ENCODE data around the gene FLNA. TPM values are rescaled to one million over a fixed set of nuclear protein-coding genes. Genes with fewer than 3 reads are reported as not detected.
A peak's percentile ranks its signal among the peaks of the same experiment; 100 is the strongest.

The FLNA gene
- polyA plus RNA-seq, 2 of the 4 experiments (the other 2 are of a cell fraction), result 303 to 1,116 TPM

- TF ChIP-seq, protein P1, sequence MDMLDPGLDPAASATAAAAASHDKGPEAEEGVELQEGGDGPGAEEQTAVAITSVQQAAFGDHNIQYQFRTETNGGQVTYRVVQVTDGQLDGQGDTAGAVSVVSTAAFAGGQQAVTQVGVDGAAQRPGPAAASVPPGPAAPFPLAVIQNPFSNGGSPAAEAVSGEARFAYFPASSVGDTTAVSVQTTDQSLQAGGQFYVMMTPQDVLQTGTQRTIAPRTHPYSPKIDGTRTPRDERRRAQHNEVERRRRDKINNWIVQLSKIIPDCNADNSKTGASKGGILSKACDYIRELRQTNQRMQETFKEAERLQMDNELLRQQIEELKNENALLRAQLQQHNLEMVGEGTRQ (IDR thresholded peaks at IDR 0.05), result no peak
- TF ChIP-seq RFX5 (IDR thresholded peaks at IDR 0.05) (no peak), E2F6 (IDR thresholded peaks at IDR 0.05; ENCODE audit: borderline replicate concordance, low read depth) (no peak), HOXB13 (CRISPR knock-in tag; IDR thresholded peaks at IDR 0.05; ENCODE audit: low read depth) (no peak), FOSL2 (IDR thresholded peaks at IDR 0.05) (no peak), FOSL2 (CRISPR knock-in tag; IDR thresholded peaks at IDR 0.05) (no peak), GATA3 (IDR thresholded peaks at IDR 0.05; ENCODE audit: borderline replicate concordance) (no peak), PHF8 (IDR thresholded peaks at IDR 0.05; ENCODE audit: borderline replicate concordance, low read depth) (no peak)
Measured at GRCh38 chrX:154381271-154381670, 6.8 kb upstream of the FLNA start (continued).

DNA sequence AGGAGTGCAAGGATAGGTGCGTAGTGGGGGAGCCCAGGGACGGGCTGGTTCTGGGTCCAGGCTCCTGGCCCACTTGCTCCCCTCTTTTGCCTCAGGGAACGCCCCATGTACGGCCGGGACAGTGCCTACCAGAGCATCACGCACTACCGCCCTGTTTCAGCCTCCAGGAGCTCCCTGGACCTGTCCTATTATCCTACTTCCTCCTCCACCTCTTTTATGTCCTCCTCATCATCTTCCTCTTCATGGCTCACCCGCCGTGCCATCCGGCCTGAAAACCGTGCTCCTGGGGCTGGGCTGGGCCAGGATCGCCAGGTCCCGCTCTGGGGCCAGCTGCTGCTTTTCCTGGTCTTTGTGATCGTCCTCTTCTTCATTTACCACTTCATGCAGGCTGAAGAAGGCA, 6.4 kb upstream of the FLNA start:
- CTCF ChIA-PET, result no interaction called here
- WGBS (ENCODE audit: missing lambda C conversion rate), result 92% methylated on average over 14 of the region's 14 CpGs

DNA sequence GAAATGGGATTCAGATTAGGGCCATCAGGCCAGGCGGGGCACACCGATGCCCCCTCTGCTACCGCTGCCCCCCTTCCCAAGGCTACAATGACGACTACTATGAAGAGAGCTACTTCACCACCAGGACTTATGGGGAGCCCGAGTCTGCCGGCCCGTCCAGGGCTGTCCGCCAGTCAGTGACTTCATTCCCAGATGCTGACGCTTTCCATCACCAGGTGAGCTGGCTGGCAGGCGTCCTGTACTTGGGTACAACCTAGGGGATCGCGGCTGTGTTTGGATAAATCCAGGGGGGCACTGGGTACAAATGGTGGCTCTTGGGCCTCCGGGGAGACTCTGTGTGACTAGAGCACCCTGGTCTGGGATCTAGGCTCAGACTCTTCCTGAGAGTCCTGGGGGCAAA, 5.7 kb upstream of the FLNA start:
- TF ChIP-seq KDM1A (IDR thresholded peaks at IDR 0.05; ENCODE audit: low read depth), result no peak
- TF ChIP-seq ZSCAN20 (CRISPR knock-in tag; IDR thresholded peaks at IDR 0.05), result no peak
- TF ChIP-seq, protein P2, sequence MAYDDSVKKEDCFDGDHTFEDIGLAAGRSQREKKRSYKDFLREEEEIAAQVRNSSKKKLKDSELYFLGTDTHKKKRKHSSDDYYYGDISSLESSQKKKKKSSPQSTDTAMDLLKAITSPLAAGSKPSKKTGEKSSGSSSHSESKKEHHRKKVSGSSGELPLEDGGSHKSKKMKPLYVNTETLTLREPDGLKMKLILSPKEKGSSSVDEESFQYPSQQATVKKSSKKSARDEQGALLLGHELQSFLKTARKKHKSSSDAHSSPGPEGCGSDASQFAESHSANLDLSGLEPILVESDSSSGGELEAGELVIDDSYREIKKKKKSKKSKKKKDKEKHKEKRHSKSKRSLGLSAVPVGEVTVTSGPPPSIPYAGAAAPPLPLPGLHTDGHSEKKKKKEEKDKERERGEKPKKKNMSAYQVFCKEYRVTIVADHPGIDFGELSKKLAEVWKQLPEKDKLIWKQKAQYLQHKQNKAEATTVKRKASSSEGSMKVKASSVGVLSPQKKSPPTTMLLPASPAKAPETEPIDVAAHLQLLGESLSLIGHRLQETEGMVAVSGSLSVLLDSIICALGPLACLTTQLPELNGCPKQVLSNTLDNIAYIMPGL (CRISPR knock-in tag; IDR thresholded peaks at IDR 0.05; ENCODE audit: borderline replicate concordance), result no peak
- no peak for TF ChIP-seq RNF2 (IDR thresholded peaks at IDR 0.05; ENCODE audit: borderline replicate concordance, low read depth)
- no peak for TF ChIP-seq ZNF302 (CRISPR knock-in tag; IDR thresholded peaks at IDR 0.05)
- TF ChIP-seq FOXS1 (CRISPR knock-in tag; IDR thresholded peaks at IDR 0.05), result no peak
- no peak for TF ChIP-seq CBX8 (IDR thresholded peaks at IDR 0.05)
- TF ChIP-seq PHF8 (IDR thresholded peaks at IDR 0.05; ENCODE audit: borderline replicate concordance, low read depth), result no peak
- no peak for TF ChIP-seq CHD2 (IDR thresholded peaks at IDR 0.05; ENCODE audit: low read length, partially characterized antibody)
- TF ChIP-seq CBX2 (IDR thresholded peaks at IDR 0.05; ENCODE audit: borderline replicate concordance, low read depth), result no peak
- ChIA-PET POLR2A (interaction anchor here (1.6 kb wide), 1 partner anchor 9 kb away, joined by 11 read pairs; no protein-coding TSS in a partner anchor), CTCF (interaction anchor here (1.7 kb wide), 1 partner anchor 17 kb away, joined by 8 read pairs; no protein-coding TSS in a partner anchor)
- WGBS (ENCODE audit: missing lambda C conversion rate), result 63% methylated on average over 2 of the region's 13 CpGs
- H3K27ac ChIP-seq, result peak overlapping the region; percentile 86 to 96
- DNase-seq (ENCODE audit: low read depth in 1 of 2, low spot score in 1 of 2) (no peak), FAIRE-seq (no peak), ATAC-seq (no peak)
- no peaks in the 10 kb centered on the region for H3K9me3 ChIP-seq
- H3K4me1 ChIP-seq, result peaks cover 27% of the 10 kb centered on the region
- H3K4me3 ChIP-seq, result peak overlapping the region; percentile 91
- H3K4me2 ChIP-seq, result peak overlapping the region; percentile 98

More for the DNA sequence above, 6.4 kb upstream of the FLNA start:
- POLR2A ChIA-PET, result no interaction called here
- H3K9me3 ChIP-seq, result no peaks in the 10 kb centered on the region
- peaks cover 23% of the 10 kb centered on the region for H3K4me1 ChIP-seq
- ATAC-seq (no peak), DNase-seq (ENCODE audit: low read depth in 1 of 2, low spot score in 1 of 2) (no peak), FAIRE-seq (no peak)
- H3K4me3 ChIP-seq, result peak overlapping the region; percentile 91; the same call in 2 of the 3 replicates
- TF ChIP-seq RNF2 (IDR thresholded peaks at IDR 0.05; ENCODE audit: borderline replicate concordance, low read depth), result no peak
- TF ChIP-seq RAD21 (conservative IDR thresholded peaks at IDR 0.05 in 1 of 2, IDR thresholded peaks at IDR 0.05 in 1 of 2), result no peak
- TF ChIP-seq CBX2 (IDR thresholded peaks at IDR 0.05; ENCODE audit: borderline replicate concordance, low read depth), result no peak
- no peak for TF ChIP-seq POLR2A (IDR thresholded peaks at IDR 0.05; ENCODE audit: low read length)
- TF ChIP-seq NFE2L2 (conservative IDR thresholded peaks at IDR 0.05; ENCODE audit: low read length), result no peak
- H3K4me2 ChIP-seq, result peak overlapping the region; percentile 98
- peak overlapping the region in 1 of 2 experiments; percentile 96; a peak in 3 of 6 replicates for H3K27ac ChIP-seq

All from A549 (cell line).